SW480 (cell line): Measurements from ENCODE around the gene SCRT2.
"Not testable (repeated sequence)": the region's sequence is repeated elsewhere in the genome, so short reads cannot be mapped to it uniquely, and the experiment has no call there.

Source experiments
- DNase-seq: peaks from one replicate; pipeline ENCODE4 v3.0.0-alpha.2; 2016; ENCODE audit warnings: low spot score

Gene SCRT2

DNA sequence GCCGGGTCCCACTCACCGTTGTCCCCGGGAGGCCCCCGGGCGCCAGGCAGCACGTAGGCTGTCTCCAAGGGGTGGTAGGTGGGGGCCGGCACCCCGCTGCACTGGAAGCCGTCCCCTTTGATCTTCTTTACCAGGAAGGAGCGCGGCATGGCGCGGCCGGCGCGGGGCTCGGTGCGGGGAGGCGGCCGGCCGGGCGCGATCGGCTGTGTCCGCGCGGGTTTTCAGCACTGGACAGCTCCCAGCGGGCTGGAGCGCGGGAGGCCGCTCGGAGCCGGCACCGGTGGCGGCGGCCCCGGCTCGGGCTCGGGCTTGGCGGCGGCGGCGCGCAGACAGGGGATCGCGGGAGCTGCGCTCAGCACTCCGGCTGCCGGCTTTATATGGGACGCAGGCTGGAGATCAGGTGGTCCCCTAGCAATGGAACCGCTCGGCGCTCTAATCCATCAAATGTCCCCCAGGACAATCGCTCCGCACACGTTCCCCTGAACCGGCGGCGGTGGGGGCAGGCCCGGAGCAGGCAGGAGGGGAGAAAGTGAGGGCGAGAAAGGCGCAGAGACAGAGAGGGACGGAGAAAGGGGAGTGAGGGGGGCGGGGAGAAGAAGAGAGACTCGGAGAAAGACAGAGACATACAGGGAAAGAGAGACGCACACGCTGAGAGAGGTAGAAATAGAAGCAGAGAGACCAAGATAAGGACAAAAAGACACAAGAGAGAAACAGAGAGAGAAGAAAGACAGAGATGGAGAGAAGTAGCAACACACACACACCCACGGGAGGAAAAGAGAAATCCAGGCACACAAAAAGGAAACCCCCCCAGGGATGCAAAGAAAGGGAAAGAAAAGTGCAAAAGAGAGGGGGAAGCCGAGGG is at the start of gene SCRT2:
Gene SCRT2 (minus strand): TSS at position 350 of the 862 bp plus-strand sequence. CDS start 201 bp downstream, at position 149.
- DNase-seq = peak; percentile 64

DNA sequence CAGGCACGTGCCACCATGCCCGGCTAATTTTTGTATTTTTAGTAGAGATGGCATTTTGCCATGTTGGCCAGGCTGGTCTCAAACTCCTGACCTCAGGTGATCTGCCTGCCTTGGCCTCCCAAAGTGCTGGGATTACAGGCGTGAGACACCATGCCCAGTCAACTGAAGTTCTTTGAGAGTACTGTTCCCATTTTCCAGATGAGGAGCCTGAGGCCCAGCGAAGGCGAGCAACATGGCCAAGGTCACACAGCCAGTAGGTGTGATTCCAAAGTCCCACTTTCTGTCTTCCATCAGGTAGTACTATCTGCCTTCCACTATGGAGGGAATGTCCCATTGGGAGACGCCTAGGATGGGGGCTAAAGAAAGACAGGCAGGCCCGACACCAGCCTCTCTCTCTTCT is 49.2 kb upstream of the SCRT2 start:
- DNase-seq = not testable (repeated sequence)

DNA sequence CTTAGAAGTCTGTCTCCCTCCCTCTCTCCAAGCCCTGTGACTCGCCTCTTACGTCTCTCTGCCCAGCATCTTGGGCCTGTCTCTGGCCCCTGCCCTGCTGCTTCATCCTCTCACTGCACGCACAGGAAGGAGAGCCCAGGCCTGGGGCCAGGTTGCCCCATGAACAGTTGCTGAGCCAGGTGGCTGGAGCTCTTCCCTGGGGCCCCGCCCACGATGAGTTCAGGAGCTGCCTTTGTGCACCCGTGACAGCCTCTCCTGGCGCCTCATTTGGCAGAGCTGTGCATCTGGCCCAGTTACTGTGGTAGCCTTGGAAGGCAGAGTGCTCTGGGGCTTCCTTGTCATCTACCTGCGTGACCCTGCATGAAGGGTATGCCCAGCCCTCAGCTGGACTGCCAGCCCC is 48.2 kb upstream of the SCRT2 start:
- DNase-seq = no peak

DNA sequence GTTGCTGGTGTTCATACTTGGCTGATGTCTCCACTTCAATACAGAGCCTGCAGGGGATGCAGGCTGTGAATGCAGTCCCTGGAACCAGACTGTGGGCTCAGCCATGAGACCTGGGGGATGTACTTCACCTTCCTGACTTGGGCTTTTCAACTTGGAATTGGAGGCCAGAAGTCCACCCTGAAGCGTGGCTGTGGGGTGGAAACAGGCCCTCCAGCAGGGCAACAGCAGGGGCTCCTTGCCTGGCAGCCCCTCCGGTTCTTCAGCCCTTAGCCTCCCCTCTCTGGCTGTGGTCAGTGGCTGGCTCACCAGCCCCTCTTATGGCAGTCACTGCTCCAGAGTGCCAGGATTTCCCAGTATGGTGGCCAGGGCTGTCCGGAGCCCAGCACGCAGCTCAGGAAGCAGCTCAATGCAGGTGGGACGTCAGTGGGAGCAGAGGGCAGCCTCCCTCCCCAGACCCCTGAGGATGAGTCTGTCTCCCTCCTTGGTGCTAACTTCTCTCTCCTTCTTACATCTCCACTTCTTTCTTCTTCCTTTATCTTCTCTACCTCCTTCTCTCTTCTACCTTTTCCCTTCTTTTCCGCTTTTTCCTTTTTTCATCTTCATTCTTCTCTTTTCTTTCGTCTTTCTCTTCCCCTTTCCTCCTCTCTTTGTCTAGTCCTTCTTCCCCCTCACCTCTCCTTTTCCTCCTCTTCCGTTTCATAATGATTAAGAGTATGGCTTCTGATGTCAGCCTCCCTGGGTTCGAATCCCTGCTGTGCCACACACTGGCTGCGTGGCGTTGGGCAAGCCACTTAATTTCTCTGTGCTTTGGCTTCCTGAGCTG is 47.4 kb upstream of the SCRT2 start:
- no peak for DNase-seq

DNA sequence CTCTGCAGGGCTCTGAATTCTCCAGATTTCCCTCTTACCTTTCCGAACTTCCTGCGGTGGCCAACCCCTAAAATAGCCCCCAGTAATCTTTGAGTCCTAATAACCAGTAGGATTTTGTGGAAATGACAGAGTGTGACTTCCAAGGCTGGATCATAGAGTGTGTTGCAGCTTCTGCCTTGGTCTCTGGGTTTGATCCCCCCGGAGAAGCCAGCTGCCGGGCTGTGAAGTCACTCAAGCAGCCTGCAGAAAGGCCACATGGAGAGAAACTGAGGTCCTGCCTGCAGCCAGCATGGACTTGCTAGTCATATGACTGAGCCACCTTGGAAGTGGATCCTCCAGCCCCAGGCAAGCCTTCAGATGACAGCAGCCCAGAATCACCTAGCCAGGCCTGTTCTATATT is 46.3 kb upstream of the SCRT2 start:
- no peak for DNase-seq

DNA sequence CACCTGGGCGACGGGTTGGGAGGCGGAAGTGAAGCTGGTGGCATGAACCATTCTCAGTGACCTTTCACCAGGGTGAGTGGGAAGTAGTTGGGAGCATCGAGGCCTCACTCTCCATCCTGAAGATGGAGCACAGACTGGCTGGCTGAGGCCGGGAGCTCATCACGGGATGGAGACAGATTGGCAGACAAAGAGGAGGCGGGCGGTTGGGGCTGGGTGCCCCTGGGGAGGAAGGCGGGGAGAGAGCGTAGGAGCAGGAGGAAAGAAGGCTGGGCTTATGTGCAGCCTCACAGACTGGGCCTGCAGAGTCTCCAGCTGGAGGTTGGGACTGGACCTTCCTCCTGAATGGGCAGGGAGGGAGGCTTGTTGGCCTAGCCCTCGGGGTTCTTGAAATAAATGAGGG is 44.2 kb upstream of the SCRT2 start:
- DNase-seq = no peak

DNA sequence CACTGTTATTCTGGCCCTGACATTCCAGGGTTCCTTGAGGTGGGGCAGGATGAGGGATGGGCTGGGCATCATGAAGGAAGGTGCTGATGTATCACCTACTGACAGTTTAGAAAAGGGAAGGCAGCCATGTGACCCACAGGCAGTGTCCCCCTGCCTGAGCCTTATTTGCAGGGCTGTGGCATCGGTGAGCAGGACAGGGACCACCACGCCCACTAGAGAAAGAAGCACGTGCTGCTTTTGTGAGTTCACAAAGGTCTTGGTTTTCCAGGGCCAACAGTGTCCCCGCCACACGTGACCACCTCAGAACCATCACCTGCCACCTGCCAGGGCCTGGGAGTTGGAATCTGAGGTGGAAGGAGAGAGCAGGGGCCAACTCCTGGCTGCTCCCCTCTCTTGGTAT is 43.5 kb upstream of the SCRT2 start:
- DNase-seq = no peak

DNA sequence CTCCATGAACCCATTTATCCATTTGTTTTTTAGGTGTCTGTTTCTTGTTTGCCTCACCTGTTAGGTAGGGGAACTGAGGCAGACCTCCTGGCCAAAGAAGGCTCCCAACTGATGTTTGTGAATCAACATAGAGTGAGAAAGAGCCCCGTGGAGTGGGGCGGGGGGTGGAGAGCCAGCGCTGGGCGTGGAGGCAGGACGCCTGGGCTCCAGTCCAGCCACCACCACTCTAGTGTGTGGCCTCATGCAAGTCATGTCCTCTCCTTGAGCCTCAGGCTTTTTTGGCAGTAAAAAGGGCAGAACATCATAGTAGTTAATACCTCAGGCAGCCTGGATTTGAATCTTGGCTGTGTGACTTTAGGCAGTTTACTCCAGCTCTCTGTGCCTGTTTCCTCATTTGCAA is 42.2 kb upstream of the SCRT2 start:
- DNase-seq = no peak

DNA sequence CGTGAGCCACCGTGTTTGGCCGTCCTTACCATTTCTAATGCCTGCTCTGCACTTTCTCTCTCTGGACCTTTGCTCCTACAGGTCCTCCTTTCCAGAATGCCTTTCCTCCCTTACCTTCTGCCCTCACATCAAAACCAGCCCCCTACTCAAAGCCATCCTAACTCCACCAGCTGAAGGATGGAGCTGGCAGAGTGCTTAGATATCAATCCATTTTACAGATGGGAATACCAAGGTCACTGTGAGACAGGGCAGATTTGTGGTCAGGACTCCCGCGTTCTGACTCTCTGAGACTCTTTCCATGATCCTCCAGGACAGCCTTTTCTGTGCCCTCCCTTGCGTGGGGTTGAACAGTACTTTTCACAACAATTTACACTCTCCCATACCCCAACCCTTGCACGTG is 41.7 kb upstream of the SCRT2 start:
- DNase-seq = no peak

DNA sequence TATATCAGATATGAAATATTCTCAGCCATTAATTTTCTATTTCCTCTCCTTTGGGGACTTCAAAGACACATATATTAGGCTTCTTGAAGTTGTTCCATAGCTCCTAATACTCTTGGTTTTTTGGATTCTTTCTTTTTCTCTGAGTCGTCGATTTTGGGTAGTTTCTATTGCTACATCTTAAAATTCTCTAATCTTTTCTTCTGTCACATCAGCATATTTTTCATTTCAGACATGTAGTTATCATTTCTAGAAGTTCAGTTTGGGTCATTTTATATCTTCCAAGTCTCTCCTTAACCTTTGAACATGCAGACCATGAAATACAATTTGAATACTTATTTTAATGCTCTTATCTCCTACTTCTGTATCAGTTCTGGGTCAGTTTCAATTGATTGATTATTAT is 38.9 kb upstream of the SCRT2 start:
- no peak for DNase-seq

DNA sequence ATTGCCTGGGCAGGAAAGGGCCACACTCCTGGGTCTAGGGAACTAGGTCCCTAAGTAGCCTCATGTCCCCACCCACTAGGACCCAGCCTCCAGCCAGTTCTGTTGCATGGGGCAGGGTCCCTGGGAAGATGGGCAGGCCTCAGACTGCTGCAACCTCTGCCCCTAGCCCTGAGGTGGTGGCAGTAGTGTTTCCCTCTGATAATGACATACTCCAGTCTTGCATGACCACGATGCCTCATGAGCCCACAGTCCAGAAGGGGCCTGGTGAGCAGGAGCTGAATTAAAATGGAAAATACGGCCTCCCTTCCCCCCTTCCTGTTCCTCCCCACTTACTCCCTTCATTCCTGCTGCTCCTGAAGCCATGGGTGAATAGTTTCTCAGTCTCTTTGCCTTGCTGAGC is 36.0 kb upstream of the SCRT2 start:
- no peak for DNase-seq

DNA sequence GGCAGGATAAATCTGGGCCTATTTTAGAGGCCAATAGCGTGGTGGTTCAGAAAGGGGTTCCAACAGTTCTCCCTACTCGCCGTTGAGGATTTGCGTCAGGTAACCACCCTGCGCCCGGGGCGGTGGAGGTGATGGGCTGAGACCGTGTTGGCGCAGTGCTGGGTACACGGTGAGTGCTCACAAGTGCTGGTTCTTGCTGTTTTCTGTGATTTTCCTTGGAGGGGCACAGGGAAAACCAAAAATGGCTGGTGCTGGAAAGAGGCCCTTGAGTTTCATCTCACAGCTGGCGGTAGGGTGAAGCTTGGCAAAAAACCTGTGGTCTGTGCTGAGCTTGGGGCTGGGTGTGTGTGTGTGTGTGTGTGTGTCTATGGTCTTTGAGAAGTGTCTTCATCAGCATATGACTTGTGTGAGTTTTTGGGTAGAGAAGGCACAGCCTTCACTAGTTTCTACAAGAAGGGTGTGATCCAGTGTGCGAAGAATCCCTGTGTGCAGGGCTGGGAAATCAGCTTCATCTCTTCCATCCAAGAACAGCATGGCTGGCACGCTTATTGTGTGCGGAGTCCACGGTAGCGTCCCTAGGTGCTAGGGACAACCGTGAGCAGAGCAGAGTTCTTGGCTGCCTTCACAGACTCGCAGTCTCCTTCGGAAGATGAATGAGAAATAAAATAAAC is 35.3 kb upstream of the SCRT2 start:
- DNase-seq = no peak

DNA sequence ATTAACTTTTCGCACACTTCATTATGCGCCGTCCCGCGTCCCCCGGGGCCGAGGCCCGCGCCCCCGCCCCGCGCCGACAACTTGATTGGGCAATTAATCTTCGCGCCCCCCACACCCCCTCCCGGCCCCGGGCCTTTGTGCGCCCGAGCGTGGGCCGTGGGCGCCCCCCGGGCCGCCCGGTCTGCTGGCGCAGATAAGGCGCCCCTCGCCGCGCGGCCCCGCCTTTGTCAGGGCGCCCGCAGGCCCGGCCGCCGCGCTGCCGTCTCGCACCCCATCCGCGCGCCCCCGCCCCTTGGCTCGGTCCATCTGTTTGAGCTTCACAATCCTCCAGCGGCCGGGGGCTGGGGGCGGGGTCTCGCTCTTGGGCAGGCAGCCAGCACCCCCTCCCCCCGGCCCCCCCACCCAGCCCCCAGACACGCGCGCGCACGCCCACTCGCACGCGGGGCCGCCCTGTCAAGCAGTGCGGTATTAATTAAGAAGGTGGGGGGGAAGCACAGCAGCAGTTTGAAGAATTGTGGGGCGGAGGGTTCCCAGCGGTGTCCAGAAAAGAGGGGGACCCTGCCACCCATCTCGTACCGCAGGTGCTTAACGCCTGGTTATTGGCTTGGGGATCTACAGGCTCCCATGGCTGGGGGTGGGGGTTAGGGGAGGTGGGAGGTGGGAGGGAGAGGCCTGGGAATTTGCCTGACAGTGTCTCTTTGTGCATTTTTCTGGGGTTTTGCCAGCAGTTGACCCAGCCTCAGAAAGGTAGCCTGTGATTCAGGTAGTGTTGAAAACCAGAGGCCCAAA is 34.6 kb upstream of the SCRT2 start:
- DNase-seq = no peak

DNA sequence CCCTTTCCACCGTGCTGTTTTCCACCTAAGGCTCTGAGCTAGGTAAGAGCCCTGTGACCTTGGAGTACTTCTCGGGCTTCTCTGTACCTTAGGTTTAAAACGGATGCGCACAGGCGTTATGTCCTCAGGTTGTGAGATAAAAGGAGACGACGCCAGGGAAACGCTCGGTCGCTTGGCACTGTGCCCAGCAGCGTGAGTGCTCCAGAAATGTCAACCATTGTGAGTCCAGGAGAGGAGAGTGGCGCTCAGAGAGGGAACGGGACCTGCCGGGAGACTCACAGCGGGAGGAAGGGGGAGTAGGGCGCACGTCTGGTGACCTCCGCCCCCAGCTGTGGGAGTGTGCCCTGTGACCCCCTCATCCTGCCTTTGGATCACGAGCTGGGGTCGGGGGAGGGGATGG is 33.8 kb upstream of the SCRT2 start:
- DNase-seq = no peak

DNA sequence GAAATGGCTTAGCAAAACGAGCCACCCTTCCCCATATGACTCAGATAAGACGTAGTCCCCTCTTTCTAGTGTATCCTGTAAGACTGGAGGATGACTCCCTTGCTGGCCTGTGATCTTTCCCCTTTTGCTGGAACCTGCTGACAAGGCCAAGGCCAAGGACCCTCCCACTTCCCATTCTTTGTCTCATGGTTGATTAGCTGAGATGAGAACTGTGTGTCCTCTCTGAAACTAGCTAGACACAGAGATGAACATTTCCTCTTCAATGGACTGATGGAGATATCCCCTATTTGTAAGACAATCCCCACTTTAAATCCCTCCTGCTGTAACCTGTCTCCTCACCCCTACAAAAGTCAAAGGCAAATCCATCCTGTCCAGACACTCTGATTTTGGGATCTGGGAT is 33.4 kb upstream of the SCRT2 start:
- DNase-seq = no peak

DNA sequence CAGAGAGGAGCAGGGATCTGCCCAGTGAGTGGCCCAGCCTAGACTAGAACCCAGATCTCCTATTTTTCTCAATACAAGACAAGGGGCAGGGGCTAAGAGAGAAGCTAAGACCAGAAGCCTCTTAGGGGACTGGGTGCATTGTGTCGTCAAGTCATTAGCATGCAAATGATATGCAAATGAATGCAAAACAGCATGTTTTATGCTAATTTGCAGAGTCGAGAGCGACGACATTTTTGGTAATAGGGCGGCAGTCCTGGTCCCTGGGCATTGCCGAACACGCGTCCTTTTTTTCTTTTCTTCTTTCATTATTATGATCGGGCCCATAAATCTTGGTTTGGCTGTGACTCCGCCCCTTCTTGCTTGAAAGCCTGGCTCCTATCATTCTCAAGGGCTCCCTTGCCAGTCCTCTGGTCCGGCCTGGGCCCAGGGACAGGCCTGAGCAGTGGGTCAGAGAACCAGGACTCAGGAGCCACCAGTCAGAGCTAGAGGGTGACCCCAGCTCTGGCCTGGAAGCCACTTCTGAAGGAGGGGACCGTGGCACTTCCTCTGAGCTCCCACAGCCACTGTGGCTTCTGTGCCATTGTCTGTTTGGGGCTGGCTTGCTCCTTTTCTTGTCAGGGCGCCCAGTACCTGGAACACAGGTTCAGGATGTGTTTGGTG is 32.0 kb upstream of the SCRT2 start:
- no peak for DNase-seq

DNA sequence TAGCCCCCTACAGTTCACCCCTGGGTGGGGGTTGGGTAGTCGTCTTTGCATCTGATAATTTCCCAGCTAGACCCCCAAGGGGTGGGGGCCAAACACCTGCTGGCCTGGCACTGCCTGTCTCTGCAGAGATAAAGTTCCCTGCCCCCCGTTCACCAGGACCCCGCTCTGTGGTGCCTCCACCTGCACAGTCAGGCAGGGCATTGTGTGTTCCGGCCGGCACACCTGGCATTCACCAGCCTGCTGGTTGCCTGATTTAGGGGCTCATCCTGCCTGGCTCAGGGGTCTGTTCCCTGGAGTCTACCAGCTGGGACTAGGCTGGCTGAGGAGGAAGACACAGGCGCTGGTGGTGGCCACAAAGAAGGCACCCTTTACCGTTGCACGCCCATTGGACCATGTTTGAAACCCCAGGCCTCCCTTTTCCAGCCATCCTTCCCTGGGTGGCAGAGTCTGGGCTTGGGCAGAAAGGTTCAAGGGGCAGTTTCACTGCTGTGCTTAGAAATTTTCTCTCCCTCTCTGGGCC is 30.8 kb upstream of the SCRT2 start:
- DNase-seq = no peak

DNA sequence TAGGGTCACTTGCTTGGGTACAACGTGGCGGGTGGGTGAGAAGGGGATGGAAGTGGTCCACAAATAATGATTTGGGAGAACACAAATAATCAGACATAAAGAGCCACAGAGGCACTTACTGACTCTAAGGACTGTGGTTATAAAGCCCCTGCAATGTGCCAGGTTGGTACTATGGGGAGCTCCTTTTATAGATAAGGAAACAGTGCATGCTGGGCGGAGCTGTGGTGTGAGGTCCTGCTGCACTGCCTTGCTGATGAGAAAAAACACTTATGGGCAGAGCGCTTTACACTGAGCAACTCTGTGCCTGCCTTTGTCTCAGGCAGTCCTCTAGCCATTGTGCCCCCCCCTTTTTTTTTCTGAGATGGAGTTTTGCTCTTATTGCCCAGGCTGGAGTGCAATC is 29.1 kb upstream of the SCRT2 start:
- no peak for DNase-seq

DNA sequence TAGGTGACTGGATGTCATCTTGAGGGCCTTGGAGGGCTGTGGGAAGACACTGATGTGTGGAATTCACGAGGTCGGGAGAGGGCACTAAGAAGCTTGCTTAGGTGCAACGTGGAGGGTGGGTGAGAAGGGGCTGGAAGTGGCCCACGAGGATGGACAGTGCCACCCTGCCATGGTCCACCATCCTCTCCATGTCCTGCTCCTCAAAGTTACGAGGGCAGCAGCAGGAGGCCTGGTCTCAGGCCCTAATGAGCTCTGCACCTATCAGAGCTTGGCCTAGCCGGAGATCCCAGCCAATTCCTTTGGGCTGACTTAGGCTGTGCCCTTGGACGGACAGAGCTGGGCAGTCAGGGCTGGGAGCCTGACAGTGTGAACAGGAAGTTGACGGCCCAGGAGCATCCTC is 27.8 kb upstream of the SCRT2 start:
- no peak for DNase-seq

DNA sequence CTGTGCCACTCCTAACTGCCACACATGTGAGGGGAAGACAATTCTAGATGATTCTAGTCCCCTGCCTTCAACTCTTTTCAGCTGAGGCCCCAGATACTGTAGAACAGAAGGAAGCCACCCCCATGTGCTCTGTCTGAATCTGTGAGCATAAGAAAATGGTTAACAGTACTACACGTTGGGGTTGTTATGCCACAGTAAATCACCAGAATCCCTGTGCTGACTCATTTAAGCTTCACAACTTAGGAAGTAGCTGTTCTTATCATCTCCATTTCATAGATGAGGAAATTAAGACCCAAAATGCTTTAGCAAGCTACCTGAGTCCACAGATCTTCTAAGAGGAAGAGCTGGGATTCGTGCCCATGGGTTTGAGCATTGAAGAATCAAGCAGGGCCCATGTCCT is 27.4 kb upstream of the SCRT2 start:
- DNase-seq = no peak
